ENCODE measurements around the gene IL17RD.

The IL17RD gene

GRCh38 chr3:57128826-57129667 is 36.1 kb downstream of the IL17RD start:
- no peaks in the 10 kb centered on the region for H3K4me1 Mint-ChIP-seq (ENCODE audit: low read depth)
- no peak overlapping the region for H3K4me3 Mint-ChIP-seq
- H3K27ac Mint-ChIP-seq: no peak overlapping the region
- H3K36me3 Mint-ChIP-seq (ENCODE audit: low read depth): no peaks in the 10 kb centered on the region
- H3K9me3 Mint-ChIP-seq: no peaks in the 10 kb centered on the region
- no peaks in the 10 kb centered on the region for H3K27me3 Mint-ChIP-seq

DNA sequence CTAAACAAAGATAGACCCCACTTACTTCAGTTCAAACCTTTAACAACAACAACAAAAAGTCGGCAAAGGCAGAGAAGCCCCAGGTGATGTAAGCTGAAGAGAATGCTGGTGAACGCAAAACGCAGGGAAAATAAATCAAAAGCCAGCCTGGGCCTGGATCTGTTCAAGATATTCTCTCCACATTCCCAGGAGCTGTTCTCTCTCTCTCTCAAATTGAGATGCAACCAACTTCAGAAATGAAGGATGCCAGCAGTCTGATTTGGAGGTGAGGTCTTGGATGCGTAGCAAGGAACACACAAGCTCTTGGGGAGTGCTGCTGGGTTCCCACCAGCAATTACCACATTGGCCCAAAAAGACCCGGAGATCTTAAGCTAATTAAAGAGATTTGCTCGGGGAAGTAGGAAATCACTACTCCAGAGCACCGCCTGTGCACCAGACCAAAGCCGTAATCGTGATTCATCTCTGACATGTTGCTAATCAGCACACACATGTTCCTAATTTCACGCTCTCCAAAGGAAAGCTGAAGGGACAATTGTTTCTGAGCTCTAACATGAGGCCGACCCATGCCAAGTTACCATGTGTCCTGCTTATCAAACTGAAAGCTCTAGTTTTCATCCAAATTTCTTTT is 37.1 kb downstream of the IL17RD start:
- Mint-ChIP-seq H3K4me1 (ENCODE audit: low read depth) (no peaks in the 10 kb centered on the region), H3K4me3 (no peak overlapping the region), H3K36me3 (ENCODE audit: low read depth) (no peaks in the 10 kb centered on the region), H3K9me3 (no peaks in the 10 kb centered on the region), H3K27me3 (no peaks in the 10 kb centered on the region), H3K27ac (no peak overlapping the region)

- Mint-ChIP-seq H3K27me3 (no peaks in the 10 kb centered on the region), H3K9me3 (no peaks in the 10 kb centered on the region), H3K4me3 (no peak overlapping the region), H3K27ac (no peak overlapping the region), H3K4me1 (ENCODE audit: low read depth) (no peaks in the 10 kb centered on the region), H3K36me3 (ENCODE audit: low read depth) (no peaks in the 10 kb centered on the region)
Observed at GRCh38 chr3:57126244-57126643, 38.9 kb downstream of the IL17RD start.

DNA sequence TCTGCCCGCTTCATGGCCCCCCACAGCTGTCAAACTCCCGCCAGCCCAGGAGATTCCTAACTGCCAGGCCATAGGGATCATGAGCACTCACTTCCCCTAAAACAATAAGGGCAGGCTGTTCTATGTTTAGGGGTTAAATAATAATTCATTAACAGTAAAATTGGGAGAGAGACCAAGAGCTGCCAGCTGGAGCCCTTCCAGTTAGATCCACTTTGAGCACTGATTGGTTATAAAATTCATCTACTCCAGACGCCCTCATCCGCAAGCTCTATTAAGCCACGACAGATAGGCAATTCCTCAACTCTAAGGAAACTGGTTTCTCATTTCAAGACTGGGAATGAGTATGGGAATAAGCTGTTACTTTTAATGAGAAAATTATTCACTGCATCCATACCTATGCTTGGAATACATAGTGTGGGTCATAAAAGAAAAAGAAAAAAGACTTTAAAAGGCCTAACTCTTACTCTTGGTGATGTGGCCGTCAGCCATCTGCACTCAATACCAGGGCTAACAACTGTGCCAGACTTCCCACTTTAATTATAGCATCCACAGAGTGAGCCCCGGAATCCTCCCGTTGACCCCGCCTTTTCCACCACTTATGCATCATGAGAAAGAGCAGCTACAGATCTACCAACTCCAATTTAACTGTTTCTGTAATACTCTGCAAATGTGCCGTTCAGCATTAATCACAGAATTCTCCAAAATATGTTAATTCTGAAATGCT is 44.5 kb downstream of the IL17RD start:
- no peaks in the 10 kb centered on the region for H3K4me1 Mint-ChIP-seq (ENCODE audit: low read depth)
- no peaks in the 10 kb centered on the region for H3K27me3 Mint-ChIP-seq
- no peaks in the 10 kb centered on the region for H3K9me3 Mint-ChIP-seq
- H3K4me3 Mint-ChIP-seq: no peak overlapping the region
- no peak overlapping the region for H3K27ac Mint-ChIP-seq
- no peaks in the 10 kb centered on the region for H3K36me3 Mint-ChIP-seq (ENCODE audit: low read depth)

- H3K27ac Mint-ChIP-seq: no peak overlapping the region
- no peaks in the 10 kb centered on the region for H3K4me1 Mint-ChIP-seq (ENCODE audit: low read depth)
- H3K27me3 Mint-ChIP-seq: no peaks in the 10 kb centered on the region
- H3K9me3 Mint-ChIP-seq: no peaks in the 10 kb centered on the region
- H3K36me3 Mint-ChIP-seq (ENCODE audit: low read depth): no peaks in the 10 kb centered on the region
- no peak overlapping the region for H3K4me3 Mint-ChIP-seq
Observed at GRCh38 chr3:57120040-57120439, 45.1 kb downstream of the IL17RD start.

DNA sequence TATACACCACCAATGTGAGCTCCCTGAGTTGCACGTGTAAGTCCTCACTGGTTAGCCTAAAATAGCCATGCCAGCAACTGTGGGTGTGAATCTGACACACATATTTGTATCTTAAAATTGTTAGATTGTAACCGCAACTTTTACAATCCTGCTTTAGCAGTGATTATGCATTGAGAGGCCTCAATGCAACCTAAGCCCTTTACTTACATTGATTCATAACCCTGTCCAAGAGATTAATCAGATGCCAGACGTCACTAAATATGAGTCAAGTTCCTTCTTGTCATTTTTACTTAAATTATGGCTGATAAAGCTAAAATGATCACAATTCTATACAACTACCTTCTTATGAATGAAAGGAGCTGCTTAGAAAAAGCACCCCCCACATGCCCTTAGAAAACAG is 46.9 kb downstream of the IL17RD start:
- Mint-ChIP-seq H3K27ac (no peak overlapping the region), H3K36me3 (ENCODE audit: low read depth) (no peaks in the 10 kb centered on the region), H3K27me3 (no peaks in the 10 kb centered on the region), H3K4me3 (no peak overlapping the region), H3K9me3 (no peaks in the 10 kb centered on the region), H3K4me1 (ENCODE audit: low read depth) (no peaks in the 10 kb centered on the region)

DNA sequence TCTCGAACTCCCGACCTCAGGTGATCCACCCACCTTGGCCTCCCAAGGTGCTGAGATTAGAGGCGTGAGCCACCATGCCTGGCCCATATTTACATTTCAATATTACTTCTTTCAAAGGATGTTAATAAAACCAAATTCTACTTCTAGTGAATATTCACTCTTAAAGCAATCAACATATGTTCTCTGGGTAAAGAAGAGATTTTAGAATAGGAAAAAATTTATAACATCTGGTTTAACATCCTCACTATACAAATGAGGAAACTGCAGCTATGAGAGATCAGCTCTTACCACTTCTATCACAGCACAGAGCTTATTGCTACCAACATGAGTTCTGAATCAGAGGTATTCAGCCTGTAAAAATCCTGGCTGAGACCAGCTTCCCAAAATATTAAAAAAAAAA is 48.7 kb downstream of the IL17RD start:
- Mint-ChIP-seq H3K4me1 (ENCODE audit: low read depth) (no peaks in the 10 kb centered on the region), H3K9me3 (no peaks in the 10 kb centered on the region), H3K36me3 (ENCODE audit: low read depth) (no peaks in the 10 kb centered on the region), H3K27ac (no peak overlapping the region), H3K27me3 (no peaks in the 10 kb centered on the region), H3K4me3 (no peak overlapping the region)

DNA sequence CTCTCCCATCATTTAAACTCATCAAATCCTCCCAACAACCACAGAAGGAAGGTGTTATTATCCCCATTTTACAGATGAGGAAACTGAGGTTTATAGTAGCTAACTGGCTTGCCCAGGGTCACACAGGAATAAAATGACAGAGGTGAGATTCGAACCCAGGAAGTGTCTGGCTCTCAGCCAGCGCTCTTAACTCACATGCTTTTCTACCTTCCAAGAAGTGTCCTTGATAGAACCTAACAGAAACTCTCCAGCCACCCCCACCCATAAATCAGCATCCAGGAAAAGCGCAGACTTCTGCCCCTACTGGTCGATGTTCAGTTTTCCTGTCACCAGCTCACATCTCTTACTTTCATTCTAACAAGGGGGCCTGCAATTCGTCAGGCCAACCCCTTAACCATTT is 52.9 kb downstream of the IL17RD start:
- no peaks in the 10 kb centered on the region for H3K4me1 Mint-ChIP-seq (ENCODE audit: low read depth)
- no peaks in the 10 kb centered on the region for H3K27me3 Mint-ChIP-seq
- no peak overlapping the region for H3K4me3 Mint-ChIP-seq
- H3K27ac Mint-ChIP-seq: no peak overlapping the region
- no peaks in the 10 kb centered on the region for H3K9me3 Mint-ChIP-seq
- H3K36me3 Mint-ChIP-seq (ENCODE audit: low read depth): no peaks in the 10 kb centered on the region

DNA sequence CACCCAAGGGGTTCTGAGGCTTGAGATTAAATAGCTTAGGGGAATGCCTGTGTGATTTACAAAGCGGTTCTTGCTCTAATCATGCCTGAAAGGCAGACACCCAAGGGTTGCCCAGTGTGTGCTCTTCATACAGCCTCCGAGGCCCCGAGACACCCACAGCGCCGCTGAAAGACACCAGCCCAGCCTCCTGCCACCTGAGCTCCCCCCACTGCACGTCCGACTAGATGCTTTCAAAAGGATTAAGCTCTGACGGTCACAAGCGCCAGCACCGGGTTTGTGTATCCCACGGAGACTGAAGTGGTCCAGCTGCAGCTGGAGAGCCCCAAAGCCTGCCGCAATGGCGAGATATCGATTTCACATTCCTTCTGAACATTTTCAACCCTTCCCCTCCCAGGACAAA is 54.4 kb downstream of the IL17RD start:
- no peaks in the 10 kb centered on the region for H3K9me3 Mint-ChIP-seq
- no peaks in the 10 kb centered on the region for H3K4me1 Mint-ChIP-seq (ENCODE audit: low read depth)
- H3K27ac Mint-ChIP-seq: no peak overlapping the region
- H3K27me3 Mint-ChIP-seq: no peaks in the 10 kb centered on the region
- no peaks in the 10 kb centered on the region for H3K36me3 Mint-ChIP-seq (ENCODE audit: low read depth)
- no peak overlapping the region for H3K4me3 Mint-ChIP-seq

DNA sequence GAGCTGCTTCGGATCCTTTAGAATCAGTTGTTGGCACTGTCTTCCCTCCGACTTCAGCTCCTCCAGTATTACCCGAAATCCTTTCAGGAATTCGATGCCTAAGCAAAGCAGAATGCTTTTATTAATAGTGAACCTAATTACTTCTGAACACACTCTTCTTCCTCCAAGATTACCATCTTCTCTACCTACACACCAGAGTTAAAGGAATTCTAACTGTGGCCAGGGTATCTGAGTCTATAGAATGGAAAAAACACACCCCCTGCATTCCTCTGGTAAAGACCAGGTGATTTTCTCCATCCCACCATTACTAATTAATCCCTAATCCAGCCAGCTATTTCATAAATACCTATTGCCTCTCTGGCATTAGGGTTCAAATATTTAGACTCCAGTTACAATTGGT is 54.9 kb downstream of the IL17RD start:
- Mint-ChIP-seq H3K4me3 (no peak overlapping the region), H3K36me3 (ENCODE audit: low read depth) (no peaks in the 10 kb centered on the region)

DNA sequence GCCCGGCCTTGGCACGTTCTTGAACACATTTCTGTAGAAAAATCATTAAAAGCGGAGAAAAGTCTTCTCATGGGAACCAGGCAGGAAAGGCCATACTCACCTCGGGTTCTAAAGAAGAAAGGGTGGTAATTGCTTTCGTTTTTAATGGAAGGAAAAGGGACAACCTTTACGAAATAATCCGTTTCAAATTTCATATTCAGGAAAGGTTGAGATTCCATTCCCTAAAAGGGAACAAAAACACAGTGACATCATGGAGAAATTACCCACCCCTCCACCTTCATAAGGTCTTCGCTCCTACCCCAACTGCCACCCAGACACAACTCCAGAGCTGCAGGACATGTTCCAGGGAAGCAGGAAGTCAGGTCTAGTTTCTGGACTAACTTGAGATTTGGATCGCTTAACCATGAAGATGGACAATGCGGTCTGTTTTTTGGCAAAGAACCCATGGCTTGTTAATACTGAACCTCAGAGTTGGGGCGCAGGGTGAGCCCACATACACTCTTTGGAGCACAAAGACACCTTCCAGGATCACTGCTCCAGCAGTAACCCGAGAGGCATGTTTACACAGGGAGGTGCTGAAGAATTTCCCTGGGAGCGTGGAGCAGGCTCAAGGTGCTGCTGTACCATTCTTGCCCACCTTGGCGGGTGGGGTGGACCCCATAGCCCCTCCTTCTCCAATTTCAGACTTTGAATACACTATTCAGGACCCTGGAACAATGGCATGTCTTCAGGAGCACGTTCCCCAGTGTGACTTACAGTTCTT is 55.5 kb downstream of the IL17RD start:
- Mint-ChIP-seq H3K27me3 (no peaks in the 10 kb centered on the region), H3K36me3 (ENCODE audit: low read depth) (no peaks in the 10 kb centered on the region), H3K9me3 (no peaks in the 10 kb centered on the region), H3K27ac (no peak overlapping the region), H3K4me3 (no peak overlapping the region), H3K4me1 (ENCODE audit: low read depth) (no peaks in the 10 kb centered on the region)

More for the DNA sequence above, 54.9 kb downstream of the IL17RD start:
- no peak overlapping the region for H3K27ac Mint-ChIP-seq
- no peaks in the 10 kb centered on the region for H3K27me3 Mint-ChIP-seq
- no peaks in the 10 kb centered on the region for H3K4me1 Mint-ChIP-seq (ENCODE audit: low read depth)
- H3K9me3 Mint-ChIP-seq: no peaks in the 10 kb centered on the region

DNA sequence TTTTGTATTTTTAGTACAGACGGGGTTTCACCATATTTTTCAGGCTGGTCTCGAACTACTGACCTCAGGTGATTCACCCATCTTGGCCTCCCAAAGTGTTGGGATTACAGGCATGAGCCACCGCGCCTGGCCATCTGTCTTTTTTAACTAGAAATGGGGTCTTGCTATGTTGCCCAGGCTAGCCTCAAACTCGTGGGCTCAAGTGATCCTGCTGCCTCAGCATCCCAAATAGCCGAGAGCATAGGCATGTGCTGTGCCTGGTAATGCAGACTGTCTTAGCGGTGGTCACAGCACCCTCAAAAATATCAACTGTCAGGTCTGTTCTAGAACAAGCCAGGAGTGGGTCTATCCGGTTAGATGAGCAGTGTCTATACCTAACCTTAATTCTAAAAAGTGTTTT is 56.5 kb downstream of the IL17RD start:
- no peak overlapping the region for H3K4me3 Mint-ChIP-seq
- no peaks in the 10 kb centered on the region for H3K4me1 Mint-ChIP-seq (ENCODE audit: low read depth)

GRCh38 chr3:57105585-57105984 is 59.6 kb downstream of the IL17RD start:
- H3K27me3 Mint-ChIP-seq: no peaks in the 10 kb centered on the region
- H3K4me3 Mint-ChIP-seq: no peak overlapping the region
- H3K4me1 Mint-ChIP-seq (ENCODE audit: low read depth): no peaks in the 10 kb centered on the region
- H3K27ac Mint-ChIP-seq: no peak overlapping the region
- H3K36me3 Mint-ChIP-seq (ENCODE audit: low read depth): no peaks in the 10 kb centered on the region
- no peaks in the 10 kb centered on the region for H3K9me3 Mint-ChIP-seq

More for the DNA sequence above, 56.5 kb downstream of the IL17RD start:
- Mint-ChIP-seq H3K9me3 (no peaks in the 10 kb centered on the region), H3K27ac (no peak overlapping the region), H3K36me3 (ENCODE audit: low read depth) (no peaks in the 10 kb centered on the region), H3K27me3 (no peaks in the 10 kb centered on the region)

GRCh38 chr3:57100046-57100695 is 65.0 kb downstream of the IL17RD start:
- Mint-ChIP-seq H3K36me3 (ENCODE audit: low read depth) (no peaks in the 10 kb centered on the region), H3K4me1 (ENCODE audit: low read depth) (no peaks in the 10 kb centered on the region), H3K9me3 (no peaks in the 10 kb centered on the region)

More at GRCh38 chr3:57100046-57100695, 65.0 kb downstream of the IL17RD start:
- no peak overlapping the region for H3K4me3 Mint-ChIP-seq
- H3K27me3 Mint-ChIP-seq: peaks cover 3% of the 10 kb centered on the region
- no peak overlapping the region for H3K27ac Mint-ChIP-seq

Data from stimulated activated naive CD8-positive, alpha-beta T cell treated with anti-CD3 and anti-CD28 coated beads, Interleukin-15, Interleukin-2, amounts not matched to agents 100 ng/mL and 50 ng/mL, for 24 hours (primary cell).